CD4-positive, CD25-positive, alpha-beta regulatory T cell (primary cell): ENCODE results near the gene SDK1. TPM values are rescaled to one million over a fixed set of nuclear protein-coding genes. Genes with fewer than 3 reads are reported as not detected.
A peak's percentile ranks its signal among the peaks of the same experiment; 100 is the strongest.

ENCODE experiments used
- ATAC-seq, 2 donors: fragments of 150-1000 bp; cut with Tn5 transposase; one replicate each; pipeline ENCODE4 v1.10.0; 2021; ENCODE audit warnings: low read depth in 2 of 2, moderate number of reproducible peaks in 2 of 2, moderate library complexity in 1 of 2
- DNase-seq, 3 donors: peaks; one replicate each; pipeline versions ENCODE4 v3.0.0 to v3.0.0-alpha.2; 2012 to 2022; ENCODE audit warnings: mixed read lengths in 1 of 3
- H3K27ac ChIP-seq: one replicate; pipeline ENCODE4 v1.7.0; 2013; ENCODE audit warnings: mild to moderate bottlenecking, low read length; ENCODE audit not compliant: insufficient read depth, poor library complexity, severe bottlenecking
- H3K27me3 ChIP-seq: one replicate; pipeline ENCODE4 v1.7.0; 2013; ENCODE audit warnings: low read length; ENCODE audit not compliant: control insufficient read depth, insufficient read depth
- H3K36me3 ChIP-seq: one replicate; pipeline ENCODE4 v1.7.0; 2013; ENCODE audit warnings: mild to moderate bottlenecking, low read length, moderate library complexity; ENCODE audit not compliant: control insufficient read depth, insufficient read depth
- H3K4me1 ChIP-seq: 2 replicates; pipeline ENCODE4 v1.7.0; 2013; ENCODE audit warnings: mild to moderate bottlenecking, low read length; ENCODE audit not compliant: insufficient read depth, control insufficient read depth, poor library complexity, severe bottlenecking
- H3K4me3 ChIP-seq: one replicate; pipeline ENCODE4 v1.7.0; 2013; ENCODE audit warnings: low read depth, mild to moderate bottlenecking, low read length, moderate library complexity
- H3K9me3 ChIP-seq, 2 experiments: 1 replicate in 1 of 2; 2 replicates in 1 of 2; pipeline ENCODE4 v1.7.0; 2013; ENCODE audit warnings: low read length in 2 of 2, mild to moderate bottlenecking in 1 of 2, moderate library complexity in 1 of 2; ENCODE audit not compliant: control insufficient read depth in 2 of 2
- H3K27ac Mint-ChIP-seq, 3 donors: one replicate each; pipeline ENCODE4 v1.8.0; 2020 to 2022; ENCODE audit warnings: mild to moderate bottlenecking in 3 of 3, mixed read lengths in 3 of 3, moderate library complexity in 2 of 3
- H3K27me3 Mint-ChIP-seq: one replicate; pipeline ENCODE4 v1.8.0; 2022; ENCODE audit warnings: mild to moderate bottlenecking, mixed read lengths
- H3K36me3 Mint-ChIP-seq: one replicate; pipeline ENCODE4 v1.8.0; 2020; ENCODE audit warnings: mixed read lengths
- H3K4me1 Mint-ChIP-seq, 4 donors: one replicate each; pipeline ENCODE4 v1.8.0; 2020 to 2022; ENCODE audit warnings: mixed read lengths in 4 of 4, mild to moderate bottlenecking in 1 of 4
- H3K4me3 Mint-ChIP-seq, 4 donors: one replicate each; pipeline ENCODE4 v1.8.0; 2020 to 2022; ENCODE audit warnings: mild to moderate bottlenecking in 4 of 4, mixed read lengths in 4 of 4, moderate library complexity in 3 of 4
- H3K9me3 Mint-ChIP-seq, 7 donors: one replicate each; pipeline ENCODE4 v1.8.0; 2020 to 2022; ENCODE audit warnings: mixed read lengths in 7 of 7, mild to moderate bottlenecking in 3 of 7, moderate library complexity in 2 of 7
- polyA plus RNA-seq, 4 donors: library from polyadenylated mRNA; unstranded; fragments of 300-500 nt; fragmentation: Illumina TruSeq; gene quantifications; one replicate each; pipeline ENCODE4 v1.2.3, GENCODE V29; 2021
- total RNA-seq: library from RNA; stranded (reverse); gene quantifications from one replicate; pipeline ENCODE4 v1.2.3, GENCODE V29; 2022

SDK1 gene
- total and polyA plus RNA-seq, 5 donors from 2014 or later: 0.47 TPM; not detected in 4

- H3K36me3 Mint-ChIP-seq: no peaks in the 10 kb centered on the region
- H3K9me3 ChIP-seq: no peaks in the 10 kb centered on the region
- no peak for ATAC-seq
Measured at GRCh38 chr7:3561932-3562331, 260.9 kb downstream of the SDK1 start.

GRCh38 chr7:3564231-3564630 is 263.2 kb downstream of the SDK1 start:
- Mint-ChIP-seq H3K36me3 (no peaks in the 10 kb centered on the region), H3K27ac (peak overlapping the region in 1 of 3 donors; percentile 17), H3K27me3 (peaks cover 13% of the 10 kb centered on the region), H3K4me3 (no peak overlapping the region), H3K9me3 (peaks cover 0 to 1% (median 0%) of the 10 kb centered on the region in 7 donors), H3K4me1 (peaks cover 0 to 11% (median 3%) of the 10 kb centered on the region in 4 donors)
- DNase-seq: no peak
- H3K36me3 ChIP-seq: no peaks in the 10 kb centered on the region
- no peak overlapping the region for H3K4me3 ChIP-seq
- H3K27ac ChIP-seq: no peak overlapping the region
- H3K27me3 ChIP-seq: peaks cover 2% of the 10 kb centered on the region
- H3K4me1 ChIP-seq: no peaks in the 10 kb centered on the region
- H3K9me3 ChIP-seq: no peaks in the 10 kb centered on the region
- no peak for ATAC-seq

More at GRCh38 chr7:3561932-3562331, 260.9 kb downstream of the SDK1 start:
- no peaks in the 10 kb centered on the region for H3K36me3 ChIP-seq
- no peak overlapping the region for H3K4me3 ChIP-seq
- no peak overlapping the region for H3K27ac ChIP-seq
- Mint-ChIP-seq H3K4me3 (no peak overlapping the region), H3K27me3 (peaks cover 13% of the 10 kb centered on the region), H3K27ac (no peak overlapping the region), H3K4me1 (peaks cover 0 to 11% (median 3%) of the 10 kb centered on the region in 4 donors), H3K9me3 (peaks cover 0 to 1% (median 0%) of the 10 kb centered on the region in 7 donors)
- no peaks in the 10 kb centered on the region for H3K4me1 ChIP-seq
- peaks cover 5% of the 10 kb centered on the region for H3K27me3 ChIP-seq
- no peak for DNase-seq

GRCh38 chr7:3568516-3568915 is 267.5 kb downstream of the SDK1 start:
- Mint-ChIP-seq H3K4me1 (peaks cover 0 to 11% (median 0%) of the 10 kb centered on the region in 4 donors), H3K27ac (no peak overlapping the region), H3K36me3 (no peaks in the 10 kb centered on the region), H3K27me3 (peaks cover 10% of the 10 kb centered on the region), H3K9me3 (peaks cover 0 to 3% (median 0%) of the 10 kb centered on the region in 7 donors), H3K4me3 (no peak overlapping the region)
- DNase-seq (no peak), ATAC-seq (no peak)
- Histone ChIP-seq H3K4me1 (no peaks in the 10 kb centered on the region), H3K27me3 (no peaks in the 10 kb centered on the region), H3K27ac (no peak overlapping the region), H3K9me3 (no peaks in the 10 kb centered on the region), H3K4me3 (no peak overlapping the region), H3K36me3 (no peaks in the 10 kb centered on the region)

- Mint-ChIP-seq H3K27ac (no peak overlapping the region), H3K27me3 (peaks cover 13% of the 10 kb centered on the region), H3K4me1 (peaks cover 0 to 7% (median 0%) of the 10 kb centered on the region in 4 donors), H3K4me3 (no peak overlapping the region), H3K9me3 (peaks cover 0 to 3% (median 0%) of the 10 kb centered on the region in 7 donors), H3K36me3 (no peaks in the 10 kb centered on the region)
- no peaks in the 10 kb centered on the region for H3K36me3 ChIP-seq
- no peak overlapping the region for H3K27ac ChIP-seq
- ATAC-seq (no peak), DNase-seq (no peak)
- H3K27me3 ChIP-seq: no peaks in the 10 kb centered on the region
- no peaks in the 10 kb centered on the region for H3K4me1 ChIP-seq
- H3K9me3 ChIP-seq: no peaks in the 10 kb centered on the region
- H3K4me3 ChIP-seq: no peak overlapping the region
Measured at GRCh38 chr7:3569643-3570042, 268.6 kb downstream of the SDK1 start.

GRCh38 chr7:3573151-3573550 is 272.1 kb downstream of the SDK1 start:
- Mint-ChIP-seq H3K27me3 (peaks cover 13% of the 10 kb centered on the region), H3K9me3 (peaks cover 0 to 8% (median 2%) of the 10 kb centered on the region in 7 donors), H3K4me3 (no peak overlapping the region), H3K27ac (no peak overlapping the region), H3K36me3 (no peaks in the 10 kb centered on the region), H3K4me1 (no peaks in the 10 kb centered on the region)
- H3K27ac ChIP-seq: no peak overlapping the region
- no peak for DNase-seq
- H3K36me3 ChIP-seq: no peaks in the 10 kb centered on the region
- H3K9me3 ChIP-seq: peaks cover 0 to under 1% of the 10 kb centered on the region in 2 experiments
- H3K4me3 ChIP-seq: no peak overlapping the region
- no peaks in the 10 kb centered on the region for H3K27me3 ChIP-seq
- ATAC-seq: no peak
- no peaks in the 10 kb centered on the region for H3K4me1 ChIP-seq

- DNase-seq (no peak), ATAC-seq (no peak)
- Histone ChIP-seq H3K9me3 (peaks cover 2 to 12% of the 10 kb centered on the region in 2 experiments), H3K27ac (no peak overlapping the region), H3K4me3 (no peak overlapping the region), H3K27me3 (no peaks in the 10 kb centered on the region), H3K4me1 (no peaks in the 10 kb centered on the region), H3K36me3 (no peaks in the 10 kb centered on the region)
- Mint-ChIP-seq H3K27me3 (peaks cover 13% of the 10 kb centered on the region), H3K4me3 (no peak overlapping the region), H3K36me3 (no peaks in the 10 kb centered on the region), H3K27ac (no peak overlapping the region), H3K9me3 (peaks cover 0 to 16% (median 5%) of the 10 kb centered on the region in 7 donors), H3K4me1 (no peaks in the 10 kb centered on the region)
Measured at GRCh38 chr7:3574386-3574785, 273.3 kb downstream of the SDK1 start.

GRCh38 chr7:3575753-3576531 is 274.9 kb downstream of the SDK1 start:
- Histone ChIP-seq H3K4me3 (no peak overlapping the region), H3K27me3 (no peaks in the 10 kb centered on the region), H3K9me3 (peaks cover 2 to 12% of the 10 kb centered on the region in 2 experiments), H3K36me3 (no peaks in the 10 kb centered on the region), H3K27ac (no peak overlapping the region), H3K4me1 (no peaks in the 10 kb centered on the region)
- Mint-ChIP-seq H3K36me3 (no peaks in the 10 kb centered on the region), H3K4me3 (no peak overlapping the region), H3K4me1 (no peaks in the 10 kb centered on the region), H3K27ac (no peak overlapping the region), H3K9me3 (peaks cover 0 to 19% (median 5%) of the 10 kb centered on the region in 7 donors), H3K27me3 (peaks cover 13% of the 10 kb centered on the region)
- ATAC-seq (no peak), DNase-seq (no peak)

GRCh38 chr7:3578399-3578798 is 277.3 kb downstream of the SDK1 start:
- Histone ChIP-seq H3K4me3 (no peak overlapping the region), H3K9me3 (peaks cover 2 to 12% of the 10 kb centered on the region in 2 experiments), H3K36me3 (no peaks in the 10 kb centered on the region), H3K4me1 (no peaks in the 10 kb centered on the region), H3K27ac (no peak overlapping the region), H3K27me3 (no peaks in the 10 kb centered on the region)
- Mint-ChIP-seq H3K27me3 (peaks cover 4% of the 10 kb centered on the region), H3K4me1 (no peaks in the 10 kb centered on the region), H3K4me3 (no peak overlapping the region), H3K9me3 (peaks cover 2 to 19% (median 5%) of the 10 kb centered on the region in 7 donors), H3K27ac (no peak overlapping the region), H3K36me3 (no peaks in the 10 kb centered on the region)
- DNase-seq (no peak), ATAC-seq (no peak)
